Mucosa of rectum (tissue), 2 donors: ENCODE data around the gene C11orf68.

Experiments
- H3K27ac ChIP-seq, 2 donors: one replicate each; pipeline ENCODE4 v1.7.0; 2013; ENCODE audit warnings: inconsistent platforms in 2 of 2, low read depth in 2 of 2, low read length in 2 of 2
- H3K27me3 ChIP-seq, 2 donors: one replicate each; pipeline ENCODE4 v1.7.0; 2013; ENCODE audit warnings: low read length in 2 of 2; ENCODE audit not compliant: control insufficient read depth in 2 of 2, insufficient read depth in 2 of 2
- H3K36me3 ChIP-seq, 2 donors: one replicate each; pipeline ENCODE4 v1.7.0; 2013; ENCODE audit warnings: low read length in 2 of 2; ENCODE audit not compliant: control insufficient read depth in 2 of 2, insufficient read depth in 2 of 2
- H3K4me1 ChIP-seq, 2 donors: one replicate each; pipeline ENCODE4 v1.7.0; 2013; ENCODE audit warnings: low read length in 2 of 2, mild to moderate bottlenecking in 1 of 2; ENCODE audit not compliant: control insufficient read depth in 2 of 2, insufficient read depth in 2 of 2
- H3K4me3 ChIP-seq, 2 donors: one replicate each; pipeline ENCODE4 v1.7.0; 2013; ENCODE audit warnings: low read length in 2 of 2
- H3K9ac ChIP-seq, 2 donors: one replicate each; pipeline ENCODE4 v1.7.0; 2013; ENCODE audit warnings: low read length in 2 of 2, low read depth in 1 of 2, mild to moderate bottlenecking in 1 of 2
- H3K9me3 ChIP-seq, 2 donors: one replicate each; pipeline ENCODE4 v1.7.0; 2013; ENCODE audit warnings: low read length in 2 of 2; ENCODE audit not compliant: control insufficient read depth in 2 of 2
- donor health status: healthy.
- donor health status: Normal muscosa, but diverticular disease.

Gene C11orf68

GRCh38 chr11:65945430-65945911 lies 26.6 kb upstream of the C11orf68 start, which contains the start of gene TSGA10IP:
TSS of gene TSGA10IP (plus strand) at chr11:65945480. CDS start at chr11:65945676, 196 bp downstream.
- Histone ChIP-seq H3K4me3 (no peak within 1 kb of the TSS), H3K36me3 (no peaks in the 10 kb centered on the region), H3K9me3 (no peaks in the 10 kb centered on the region), H3K4me1 (no peaks in the 10 kb centered on the region), H3K27me3 (peaks cover 3% of the 10 kb centered on the region in 2 donors), H3K27ac (no peak within 1 kb of the TSS), H3K9ac (no peak within 1 kb of the TSS)

- Histone ChIP-seq H3K27ac (no peak overlapping the region), H3K4me3 (no peak overlapping the region), H3K4me1 (no peaks in the 10 kb centered on the region), H3K9me3 (no peaks in the 10 kb centered on the region), H3K36me3 (no peaks in the 10 kb centered on the region), H3K27me3 (peaks cover 3% of the 10 kb centered on the region in 2 donors), H3K9ac (no peak overlapping the region)
Measured at GRCh38 chr11:65944767-65945166, 25.9 kb upstream of the C11orf68 start.

GRCh38 chr11:65944191-65944590 lies 25.3 kb upstream of the C11orf68 start:
- Histone ChIP-seq H3K27me3 (peaks cover 3% of the 10 kb centered on the region in 2 donors), H3K4me1 (no peaks in the 10 kb centered on the region), H3K4me3 (no peak overlapping the region), H3K27ac (no peak overlapping the region), H3K9me3 (no peaks in the 10 kb centered on the region), H3K36me3 (no peaks in the 10 kb centered on the region), H3K9ac (no peak overlapping the region)

- Histone ChIP-seq H3K9ac (no peak overlapping the region), H3K27ac (no peak overlapping the region)
Measured at GRCh38 chr11:65942531-65942930, 23.7 kb upstream of the C11orf68 start.

GRCh38 chr11:65941720-65942310 lies 23.0 kb upstream of the C11orf68 start:
- Histone ChIP-seq H3K27me3 (peaks cover 3% of the 10 kb centered on the region in 2 donors), H3K36me3 (no peaks in the 10 kb centered on the region), H3K4me1 (no peaks in the 10 kb centered on the region), H3K9ac (no peak overlapping the region), H3K9me3 (no peaks in the 10 kb centered on the region), H3K4me3 (no peak overlapping the region), H3K27ac (no peak overlapping the region)

More at GRCh38 chr11:65942531-65942930, 23.7 kb upstream of the C11orf68 start:
- no peaks in the 10 kb centered on the region for H3K36me3 ChIP-seq
- H3K4me3 ChIP-seq, result no peak overlapping the region
- peaks cover 3% of the 10 kb centered on the region in 2 donors for H3K27me3 ChIP-seq
- no peaks in the 10 kb centered on the region for H3K9me3 ChIP-seq
- no peaks in the 10 kb centered on the region for H3K4me1 ChIP-seq

- H3K9ac ChIP-seq, result no peak overlapping the region
- H3K4me1 ChIP-seq, result no peaks in the 10 kb centered on the region
- no peaks in the 10 kb centered on the region for H3K36me3 ChIP-seq
- no peaks in the 10 kb centered on the region for H3K9me3 ChIP-seq
- peaks cover 3% of the 10 kb centered on the region in 2 donors for H3K27me3 ChIP-seq
- no peak overlapping the region for H3K27ac ChIP-seq
- H3K4me3 ChIP-seq, result no peak overlapping the region
Measured at GRCh38 chr11:65937766-65938165, 18.9 kb upstream of the C11orf68 start.

GRCh38 chr11:65934014-65934413 lies 15.2 kb upstream of the C11orf68 start:
- H3K27me3 ChIP-seq, result no peaks in the 10 kb centered on the region
- H3K4me3 ChIP-seq, result no peak overlapping the region
- no peaks in the 10 kb centered on the region for H3K4me1 ChIP-seq
- no peaks in the 10 kb centered on the region for H3K36me3 ChIP-seq
- H3K9me3 ChIP-seq, result no peaks in the 10 kb centered on the region
- no peak overlapping the region for H3K27ac ChIP-seq
- no peak overlapping the region for H3K9ac ChIP-seq

GRCh38 chr11:65932558-65932919 lies 13.7 kb upstream of the C11orf68 start:
- Histone ChIP-seq H3K27me3 (no peaks in the 10 kb centered on the region), H3K4me1 (peaks cover 0 to 7% of the 10 kb centered on the region in 2 donors), H3K4me3 (no peak overlapping the region), H3K9me3 (no peaks in the 10 kb centered on the region), H3K36me3 (no peaks in the 10 kb centered on the region), H3K9ac (no peak overlapping the region), H3K27ac (no peak overlapping the region)

- H3K9me3 ChIP-seq, result no peaks in the 10 kb centered on the region
- no peak overlapping the region for H3K9ac ChIP-seq
- H3K27me3 ChIP-seq, result no peaks in the 10 kb centered on the region
- H3K27ac ChIP-seq, result no peak overlapping the region
- no peaks in the 10 kb centered on the region for H3K36me3 ChIP-seq
- peaks cover 0 to 9% of the 10 kb centered on the region in 2 donors for H3K4me1 ChIP-seq
- H3K4me3 ChIP-seq, result no peak overlapping the region
Measured at GRCh38 chr11:65931773-65932557, 13.1 kb upstream of the C11orf68 start.

GRCh38 chr11:65928667-65929066 lies 9.8 kb upstream of the C11orf68 start:
- H3K4me3 ChIP-seq, result no peak overlapping the region
- H3K27ac ChIP-seq, result peak overlapping the region in 1 of 2 donors; percentile 6

More at GRCh38 chr11:65928667-65929066, 9.8 kb upstream of the C11orf68 start:
- Histone ChIP-seq H3K36me3 (no peaks in the 10 kb centered on the region), H3K9ac (no peak overlapping the region), H3K27me3 (no peaks in the 10 kb centered on the region), H3K9me3 (no peaks in the 10 kb centered on the region), H3K4me1 (peaks cover 0 to 9% of the 10 kb centered on the region in 2 donors)
